Measurements from ENCODE around the gene CCL20. TPM values are rescaled to one million over a fixed set of nuclear protein-coding genes. Genes with fewer than 3 reads are reported as not detected.

CCL20 gene
- total and polyA plus RNA-seq, 2 donors (not counting 3 experiments of a cell fraction or from before 2014, with no cell fraction given) = 0.32 TPM; not detected in 1

DNA sequence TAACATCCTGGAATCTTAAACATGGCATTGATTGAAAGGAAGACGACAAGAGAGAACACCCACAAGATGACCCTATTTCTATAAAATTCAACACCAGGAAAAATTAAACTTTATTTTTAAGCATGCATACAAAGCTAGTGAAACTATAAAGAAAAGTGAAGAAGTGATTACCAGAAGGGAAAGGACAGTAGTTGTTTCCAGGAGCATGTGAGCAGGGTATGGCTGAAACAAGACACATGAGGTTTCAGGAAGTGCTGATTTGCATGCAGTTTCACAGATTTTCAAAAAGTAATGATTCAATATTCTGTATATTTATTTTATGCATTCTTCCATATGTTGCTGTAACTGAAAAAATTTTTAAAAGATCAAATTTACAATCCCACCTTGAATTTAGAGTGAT, 33.2 kb downstream of the CCL20 start:
- no peaks in the 10 kb centered on the region for H3K79me2 ChIP-seq (ENCODE audit: control insufficient read depth, insufficient read depth, low read length)
- DNase-seq (ENCODE audit: low read depth, low spot score) (no peak), FAIRE-seq (no peak)
- H3K27ac ChIP-seq (ENCODE audit: insufficient read depth, low read depth, low read length) = no peak overlapping the region
- H3K4me1 ChIP-seq (ENCODE audit: control insufficient read depth, extremely low read depth, insufficient read depth, low read length) = no peaks in the 10 kb centered on the region
- intact Hi-C loops (cut with micrococcal nuclease) (no loop called here), dilution Hi-C loops (cut with MboI; ENCODE audit: extremely low pct_ligation_motif_present, low sequenced_read_pairs) (no loop called here)
- H3K27me3 ChIP-seq (ENCODE audit: control insufficient read depth in 2 of 2, insufficient read depth in 2 of 2, low read length in 2 of 2) = no peaks in the 10 kb centered on the region
- no peaks in the 10 kb centered on the region for H3K36me3 ChIP-seq (ENCODE audit: control insufficient read depth in 2 of 2, extremely low read depth in 1 of 2, insufficient read depth in 2 of 2, low read length in 2 of 2)
- ChIA-PET POLR2A (no interaction called here), CTCF (interaction anchor here (1.3 to 2.9 kb wide), 2 partner anchors 14 to 15 kb away, joined by 3 to 10 read pairs; no protein-coding TSS in a partner anchor)
- no peak overlapping the region for H3K4me3 ChIP-seq (replicated peaks in 1 of 3; ENCODE audit: insufficient read depth in 1 of 3, low read depth in 1 of 3, low read length in 3 of 3)
- H3K9me1 ChIP-seq (replicated peaks; ENCODE audit: control insufficient read depth, extremely low read depth, insufficient read depth, low read length) = no peaks in the 10 kb centered on the region
- no peaks in the 10 kb centered on the region for H4K20me1 ChIP-seq (replicated peaks; ENCODE audit: control insufficient read depth, extremely low read depth, insufficient read depth, low read length)
- H3K4me2 ChIP-seq (ENCODE audit: insufficient read depth, low read length) = no peak overlapping the region
- no peak for TF ChIP-seq FOS (IDR thresholded peaks at IDR 0.05; ENCODE audit: borderline replicate concordance, insufficient read depth, low read length)
- H3K9ac ChIP-seq (replicated peaks; ENCODE audit: extremely low read depth, insufficient read depth, low read length) = no peak overlapping the region
- H2AFZ ChIP-seq (ENCODE audit: low read depth, low read length) = no peak overlapping the region
- H3K9me3 ChIP-seq (replicated peaks; ENCODE audit: control insufficient read depth, insufficient read depth, low read length) = no peaks in the 10 kb centered on the region
- BruUV-seq (replicated peaks) = no TSS peak

DNA sequence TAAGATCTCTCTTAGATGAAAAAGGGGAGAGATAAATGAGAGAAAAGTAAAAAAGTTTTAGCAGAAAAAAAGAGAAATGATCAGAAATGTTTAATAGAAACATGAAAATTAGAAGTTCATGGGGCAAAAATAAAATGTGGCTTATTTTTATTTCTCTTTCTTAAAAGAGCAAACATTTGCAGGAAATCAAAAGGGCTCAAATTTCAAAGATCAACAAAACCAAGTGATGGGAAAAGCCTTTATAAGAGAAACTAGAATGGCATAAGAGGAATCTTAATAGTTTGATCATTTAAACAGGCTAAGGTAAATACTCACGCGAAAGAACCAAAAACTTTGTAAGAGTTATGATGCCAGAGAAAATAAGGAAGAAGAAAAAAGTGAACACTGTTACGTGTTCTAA, 34.5 kb downstream of the CCL20 start:
- no peak overlapping the region for H3K9ac ChIP-seq (replicated peaks; ENCODE audit: extremely low read depth, insufficient read depth, low read length)
- H4K20me1 ChIP-seq (replicated peaks; ENCODE audit: control insufficient read depth, extremely low read depth, insufficient read depth, low read length) = no peaks in the 10 kb centered on the region
- no TSS peak for BruUV-seq (replicated peaks)
- no peak overlapping the region for H3K4me2 ChIP-seq (ENCODE audit: insufficient read depth, low read length)
- H3K9me1 ChIP-seq (replicated peaks; ENCODE audit: control insufficient read depth, extremely low read depth, insufficient read depth, low read length) = no peaks in the 10 kb centered on the region
- ChIA-PET CTCF (interaction anchor here (1.3 kb wide), 1 partner anchor 13 kb away, joined by 3 read pairs; no protein-coding TSS in a partner anchor), POLR2A (no interaction called here)
- H3K4me1 ChIP-seq (ENCODE audit: control insufficient read depth, extremely low read depth, insufficient read depth, low read length) = no peaks in the 10 kb centered on the region
- no peaks in the 10 kb centered on the region for H3K36me3 ChIP-seq (ENCODE audit: control insufficient read depth in 2 of 2, extremely low read depth in 1 of 2, insufficient read depth in 2 of 2, low read length in 2 of 2)
- no peak overlapping the region for H3K4me3 ChIP-seq (replicated peaks in 1 of 3; ENCODE audit: insufficient read depth in 1 of 3, low read depth in 1 of 3, low read length in 3 of 3)
- H3K9me3 ChIP-seq (replicated peaks; ENCODE audit: control insufficient read depth, insufficient read depth, low read length) = no peaks in the 10 kb centered on the region
- DNase-seq (ENCODE audit: low read depth, low spot score) (no peak), FAIRE-seq (no peak)
- peak overlapping the region; percentile 10 for H2AFZ ChIP-seq (ENCODE audit: low read depth, low read length)
- TF ChIP-seq GATA2 (IDR thresholded peaks at IDR 0.05; ENCODE audit: insufficient read depth, insufficient read length, low read depth, low read length) (no peak), POLR2A (IDR thresholded peaks at IDR 0.05; ENCODE audit: low read depth, low read length) (no peak), MYC (IDR thresholded peaks at IDR 0.05; ENCODE audit: low read depth, low read length) (no peak), POLR2AphosphoS5 (IDR thresholded peaks at IDR 0.05; ENCODE audit: insufficient read depth, low read depth, low read length) (no peak), EZH2 (IDR thresholded peaks at IDR 0.05; ENCODE audit: borderline replicate concordance, low read depth, low read length, severe bottlenecking) (no peak), JUN (IDR thresholded peaks at IDR 0.05; ENCODE audit: borderline replicate concordance, insufficient read depth, insufficient read length, low read depth) (no peak), FOS (IDR thresholded peaks at IDR 0.05; ENCODE audit: borderline replicate concordance, insufficient read depth, low read length) (no peak)
- TF ChIP-seq, protein P1, sequence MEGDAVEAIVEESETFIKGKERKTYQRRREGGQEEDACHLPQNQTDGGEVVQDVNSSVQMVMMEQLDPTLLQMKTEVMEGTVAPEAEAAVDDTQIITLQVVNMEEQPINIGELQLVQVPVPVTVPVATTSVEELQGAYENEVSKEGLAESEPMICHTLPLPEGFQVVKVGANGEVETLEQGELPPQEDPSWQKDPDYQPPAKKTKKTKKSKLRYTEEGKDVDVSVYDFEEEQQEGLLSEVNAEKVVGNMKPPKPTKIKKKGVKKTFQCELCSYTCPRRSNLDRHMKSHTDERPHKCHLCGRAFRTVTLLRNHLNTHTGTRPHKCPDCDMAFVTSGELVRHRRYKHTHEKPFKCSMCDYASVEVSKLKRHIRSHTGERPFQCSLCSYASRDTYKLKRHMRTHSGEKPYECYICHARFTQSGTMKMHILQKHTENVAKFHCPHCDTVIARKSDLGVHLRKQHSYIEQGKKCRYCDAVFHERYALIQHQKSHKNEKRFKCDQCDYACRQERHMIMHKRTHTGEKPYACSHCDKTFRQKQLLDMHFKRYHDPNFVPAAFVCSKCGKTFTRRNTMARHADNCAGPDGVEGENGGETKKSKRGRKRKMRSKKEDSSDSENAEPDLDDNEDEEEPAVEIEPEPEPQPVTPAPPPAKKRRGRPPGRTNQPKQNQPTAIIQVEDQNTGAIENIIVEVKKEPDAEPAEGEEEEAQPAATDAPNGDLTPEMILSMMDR (IDR thresholded peaks at IDR 0.05; ENCODE audit: extremely low read depth in 1 of 2, insufficient read depth in 1 of 2, low read depth in 1 of 2, low read length in 2 of 2) = no peak
- TF ChIP-seq, protein P2, sequence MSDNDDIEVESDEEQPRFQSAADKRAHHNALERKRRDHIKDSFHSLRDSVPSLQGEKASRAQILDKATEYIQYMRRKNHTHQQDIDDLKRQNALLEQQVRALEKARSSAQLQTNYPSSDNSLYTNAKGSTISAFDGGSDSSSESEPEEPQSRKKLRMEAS (IDR thresholded peaks at IDR 0.05; ENCODE audit: insufficient read depth, insufficient read length) = no peak
- intact Hi-C loops (cut with micrococcal nuclease) = no loop called here
- H3K27ac ChIP-seq (ENCODE audit: insufficient read depth, low read depth, low read length) = no peak overlapping the region
- dilution Hi-C loops (cut with MboI; ENCODE audit: extremely low pct_ligation_motif_present, low sequenced_read_pairs) = no loop called here
- no peaks in the 10 kb centered on the region for H3K27me3 ChIP-seq (ENCODE audit: control insufficient read depth in 2 of 2, insufficient read depth in 2 of 2, low read length in 2 of 2)
- no peaks in the 10 kb centered on the region for H3K79me2 ChIP-seq (ENCODE audit: control insufficient read depth, insufficient read depth, low read length)
